Mesodermal cell (in vitro differentiated cells): Measurements from ENCODE around the gene CCDC60.

ENCODE experiments used
- H3K27ac ChIP-seq: 2 replicates; pipeline ENCODE4 v1.7.0; 2013; ENCODE audit warnings: mild to moderate bottlenecking, low read depth, low read length, moderate library complexity; ENCODE audit not compliant: severe bottlenecking
- H3K36me3 ChIP-seq: 2 replicates; pipeline ENCODE4 v1.7.1; 2013; ENCODE audit warnings: mild to moderate bottlenecking, low read length, moderate library complexity; ENCODE audit not compliant: control insufficient read depth, insufficient read depth
- H3K4me1 ChIP-seq: one replicate; pipeline ENCODE4 v1.7.1; 2013; ENCODE audit warnings: mild to moderate bottlenecking, low read length; ENCODE audit not compliant: insufficient read depth, control insufficient read depth, poor library complexity, severe bottlenecking
- H3K4me3 ChIP-seq: 2 replicates; pipeline ENCODE4 v1.7.0; 2013; ENCODE audit warnings: low read length, control low read depth, mild to moderate bottlenecking; ENCODE audit not compliant: insufficient read depth, poor library complexity, severe bottlenecking; ENCODE audit errors: extremely low read depth
- H3K9me3 ChIP-seq: 2 replicates; pipeline ENCODE4 v1.7.1; 2013; ENCODE audit warnings: mild to moderate bottlenecking, low read length, moderate library complexity; ENCODE audit not compliant: control insufficient read depth
- WGBS, 2 experiments: methylation state at CpG; one replicate each; pipeline ENCODE4 v1.1.5; 2013; ENCODE audit warnings: missing lambda C conversion rate in 2 of 2; ENCODE audit not compliant: insufficient coverage in 2 of 2; 5-methylcytosine and 5-hydroxymethylcytosine counted together

CCDC60 gene

DNA sequence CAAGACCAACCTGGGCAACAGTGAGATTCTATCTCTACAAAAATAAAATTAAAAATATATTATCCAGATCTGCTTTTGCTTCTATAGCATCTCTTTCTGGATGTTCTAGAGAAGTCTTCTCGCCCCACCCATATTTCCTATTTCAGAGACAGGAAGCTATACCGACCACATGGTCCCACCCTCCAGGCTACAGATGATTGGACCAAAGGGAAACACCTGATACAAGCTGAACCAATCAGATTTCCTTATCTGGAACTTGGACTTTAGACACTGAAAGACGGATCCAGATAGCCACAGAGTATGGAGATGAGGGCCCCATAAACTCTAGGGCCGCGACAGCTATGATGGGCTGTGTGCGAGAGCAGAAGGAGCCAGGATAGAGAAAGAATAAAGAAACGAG, 48.7 kb downstream of the CCDC60 start:
- 90 to 93% methylated on average over 5 to 6 of the region's 7 CpGs for WGBS, 2 experiments
- Histone ChIP-seq H3K9me3 (no peaks in the 10 kb centered on the region), H3K4me3 (no peak overlapping the region), H3K4me1 (no peaks in the 10 kb centered on the region), H3K36me3 (no peaks in the 10 kb centered on the region), H3K27ac (no peak overlapping the region)

DNA sequence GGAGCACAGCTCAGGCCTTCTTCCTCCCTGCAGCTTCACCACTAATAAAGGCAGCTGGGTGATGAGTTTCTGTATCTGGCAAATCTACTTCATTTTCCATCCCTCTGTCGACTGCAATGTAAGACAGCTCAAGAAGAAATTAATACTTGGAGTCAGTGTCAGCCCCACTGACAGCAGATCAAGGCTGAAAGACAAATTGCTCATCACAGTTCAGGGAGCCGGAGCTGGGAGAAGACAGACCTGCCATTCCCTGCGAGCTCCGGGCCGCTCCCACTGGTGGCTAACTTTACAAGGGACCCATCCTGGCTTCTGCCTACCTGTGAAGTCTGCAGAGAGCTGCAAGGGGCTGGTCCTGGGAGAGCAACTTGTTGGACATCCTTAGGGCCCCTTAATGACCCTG, 49.8 kb downstream of the CCDC60 start:
- Histone ChIP-seq H3K36me3 (no peaks in the 10 kb centered on the region), H3K4me1 (no peaks in the 10 kb centered on the region), H3K27ac (no peak overlapping the region), H3K9me3 (no peaks in the 10 kb centered on the region), H3K4me3 (no peak overlapping the region)
- WGBS, 2 experiments = 94% methylated on average over 5 of the region's 5 CpGs

DNA sequence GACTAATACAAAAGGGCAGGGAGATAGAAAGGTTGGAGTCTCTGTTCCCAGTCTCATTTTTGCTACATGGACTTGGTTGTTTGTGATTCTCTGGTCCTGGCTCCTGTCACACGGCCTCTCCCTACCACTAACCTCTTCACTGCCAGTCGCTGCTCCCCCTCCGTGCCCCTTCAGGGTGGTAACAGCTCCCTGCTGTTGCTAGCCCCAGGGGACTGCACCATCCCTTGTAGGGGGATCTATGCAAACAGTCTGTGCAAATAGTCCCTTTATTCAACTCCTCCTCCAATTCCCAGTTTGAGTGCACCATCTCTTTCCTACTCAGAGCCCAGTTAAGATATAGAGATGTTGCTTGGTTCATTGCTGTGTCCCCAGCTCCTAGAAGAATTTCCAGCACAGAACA, 51.1 kb downstream of the CCDC60 start:
- 68% methylated on average over 3 of the region's 3 CpGs; no CpG with 5 or more reads in 1 of the 2 experiments for WGBS, 2 experiments
- Histone ChIP-seq H3K27ac (no peak overlapping the region), H3K4me3 (no peak overlapping the region), H3K9me3 (no peaks in the 10 kb centered on the region), H3K4me1 (no peaks in the 10 kb centered on the region), H3K36me3 (no peaks in the 10 kb centered on the region)

DNA sequence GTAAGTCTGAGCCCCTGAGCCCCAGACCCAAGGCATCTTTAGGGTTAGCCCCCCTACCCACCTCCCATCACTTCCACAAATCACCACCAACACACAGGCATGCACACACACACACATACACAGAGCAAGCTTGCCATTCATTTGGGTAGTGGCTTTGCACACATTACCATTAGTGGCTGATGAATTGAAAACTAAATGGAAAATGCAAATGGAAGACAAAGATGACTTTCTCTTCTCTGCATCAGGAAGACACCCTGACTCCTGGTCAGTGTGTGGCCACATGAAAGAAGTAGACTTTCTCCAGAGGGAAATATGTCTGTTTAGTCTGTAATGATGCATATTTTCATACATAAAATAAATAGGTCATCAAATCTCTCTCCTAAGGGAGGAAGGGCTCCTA, 55.2 kb downstream of the CCDC60 start:
- H3K4me1 ChIP-seq = no peaks in the 10 kb centered on the region
- no peaks in the 10 kb centered on the region for H3K9me3 ChIP-seq
- no peaks in the 10 kb centered on the region for H3K36me3 ChIP-seq
- no peak overlapping the region for H3K27ac ChIP-seq
- H3K4me3 ChIP-seq = no peak overlapping the region

DNA sequence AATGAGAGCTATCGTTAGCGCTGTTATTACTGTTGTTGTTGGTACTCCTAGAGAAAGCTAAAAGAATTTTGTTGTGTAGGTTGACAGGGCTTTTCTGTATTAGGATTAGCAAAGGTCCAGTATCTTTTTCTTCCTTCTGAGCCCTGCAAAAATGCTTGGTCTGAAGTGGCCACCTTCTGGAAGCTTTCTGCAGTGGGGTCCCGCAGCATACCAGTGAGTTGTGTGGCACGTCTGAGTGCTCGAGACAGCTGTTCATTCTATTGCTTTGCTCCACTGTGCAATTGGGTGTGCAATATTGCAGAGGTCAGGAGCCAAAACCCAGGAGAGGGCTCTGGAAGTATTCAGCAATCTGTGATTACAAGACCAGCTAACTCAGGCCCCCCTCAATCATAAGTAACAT, 57.1 kb downstream of the CCDC60 start:
- Histone ChIP-seq H3K4me1 (no peaks in the 10 kb centered on the region), H3K9me3 (no peaks in the 10 kb centered on the region), H3K4me3 (no peak overlapping the region), H3K36me3 (no peaks in the 10 kb centered on the region), H3K27ac (no peak overlapping the region)
- 83 to 86% methylated on average over 3 to 5 of the region's 5 CpGs for WGBS, 2 experiments

DNA sequence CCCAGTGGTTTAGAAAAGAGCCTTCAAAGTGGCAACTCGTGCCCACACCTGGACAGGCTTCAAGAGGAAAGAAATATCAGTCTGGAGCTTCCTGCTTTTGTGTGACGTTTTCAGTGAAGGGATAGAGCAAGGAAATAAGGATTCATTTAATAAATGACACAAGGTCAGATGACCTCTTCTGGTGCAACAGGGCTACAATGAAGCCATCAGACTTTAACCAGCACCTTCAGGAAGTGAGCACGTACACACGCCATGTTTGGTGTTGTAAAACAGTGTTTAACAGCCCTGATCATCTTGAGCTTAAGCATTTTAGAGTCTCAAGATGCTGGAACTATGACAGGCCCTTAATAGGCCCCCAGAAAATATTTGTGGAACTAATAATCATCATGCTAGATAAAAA, 59.1 kb downstream of the CCDC60 start:
- H3K4me1 ChIP-seq = no peaks in the 10 kb centered on the region
- H3K4me3 ChIP-seq = no peak overlapping the region
- no peaks in the 10 kb centered on the region for H3K9me3 ChIP-seq
- no peak overlapping the region for H3K27ac ChIP-seq
- 82 to 87% methylated on average over 3 to 4 of the region's 4 CpGs for WGBS, 2 experiments
- H3K36me3 ChIP-seq = no peaks in the 10 kb centered on the region

DNA sequence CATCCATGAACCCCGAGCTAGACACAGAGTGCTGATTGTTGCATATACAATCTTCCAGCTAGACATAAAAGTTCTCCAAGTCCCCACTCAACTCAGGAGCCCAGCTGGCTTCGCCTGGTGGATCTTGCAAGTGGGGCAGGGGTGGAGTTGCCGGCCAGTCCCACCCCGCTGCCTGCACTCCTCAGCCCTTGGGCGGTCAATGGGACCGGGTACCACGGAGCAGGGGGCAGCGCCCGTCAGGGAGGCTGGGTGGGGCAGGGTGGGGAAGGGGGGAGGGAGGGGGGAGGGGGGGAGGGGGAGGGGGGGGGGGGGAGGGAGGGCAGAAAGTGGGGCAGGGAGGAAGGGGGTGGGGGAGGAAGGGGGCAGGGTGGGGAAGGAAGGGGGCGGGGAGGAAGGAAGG, 63.0 kb downstream of the CCDC60 start:
- no peak overlapping the region for H3K27ac ChIP-seq
- WGBS, 2 experiments = 86 to 100% methylated on average over 1 to 4 of the region's 10 CpGs
- H3K36me3 ChIP-seq = no peaks in the 10 kb centered on the region
- H3K4me3 ChIP-seq = no peak overlapping the region
- no peaks in the 10 kb centered on the region for H3K4me1 ChIP-seq
- no peaks in the 10 kb centered on the region for H3K9me3 ChIP-seq

DNA sequence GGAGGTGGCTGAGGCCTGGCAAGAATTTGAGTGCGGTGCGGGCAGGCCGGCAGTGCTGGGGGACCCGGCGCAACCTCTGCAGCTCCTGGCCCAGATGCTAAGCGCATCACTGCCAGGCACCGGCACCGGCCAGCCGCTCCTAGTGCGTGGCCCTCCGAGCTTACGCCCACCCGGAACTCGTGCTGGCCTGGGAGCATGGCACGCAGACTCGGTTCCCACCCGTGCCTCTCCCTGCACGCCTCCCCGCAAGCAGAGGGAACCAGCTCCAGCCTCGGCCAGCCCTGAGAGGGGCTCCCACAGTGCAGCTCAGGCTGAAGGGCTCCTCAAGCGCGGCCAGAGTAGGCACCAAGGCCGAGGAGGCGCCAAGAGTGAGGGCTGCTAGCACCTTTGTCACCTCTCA, 63.7 kb downstream of the CCDC60 start:
- no peaks in the 10 kb centered on the region for H3K9me3 ChIP-seq
- H3K36me3 ChIP-seq = no peaks in the 10 kb centered on the region
- no peak overlapping the region for H3K4me3 ChIP-seq
- no peak overlapping the region for H3K27ac ChIP-seq
- WGBS, 2 experiments = 95 to 96% methylated on average over 21 to 24 of the region's 24 CpGs
- H3K4me1 ChIP-seq = no peaks in the 10 kb centered on the region

DNA sequence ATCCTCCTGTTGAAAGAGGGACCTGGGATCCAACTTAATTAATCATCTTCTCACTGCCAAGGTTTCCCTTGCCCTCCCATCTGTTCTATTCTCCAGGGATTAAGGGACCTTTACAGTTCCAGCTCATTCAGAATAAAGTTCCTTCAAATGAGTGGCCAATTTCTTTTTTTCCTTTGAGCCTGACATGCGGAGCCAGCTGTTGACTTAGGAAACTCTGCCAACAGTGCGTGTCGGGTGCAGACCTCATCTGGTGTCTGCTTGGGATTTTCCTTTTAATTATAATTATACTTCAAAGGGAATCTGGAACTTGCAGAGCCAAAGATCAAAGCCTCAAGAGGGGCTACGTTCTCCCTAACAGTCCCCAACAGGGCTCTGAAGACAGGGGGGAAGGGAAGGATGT, 64.8 kb downstream of the CCDC60 start:
- Histone ChIP-seq H3K4me3 (no peak overlapping the region), H3K4me1 (no peaks in the 10 kb centered on the region), H3K36me3 (no peaks in the 10 kb centered on the region), H3K27ac (no peak overlapping the region), H3K9me3 (no peaks in the 10 kb centered on the region)
- WGBS, 2 experiments = 100% methylated on average over 1 of the region's 4 CpGs; no CpG with 5 or more reads in 1 of the 2 experiments

DNA sequence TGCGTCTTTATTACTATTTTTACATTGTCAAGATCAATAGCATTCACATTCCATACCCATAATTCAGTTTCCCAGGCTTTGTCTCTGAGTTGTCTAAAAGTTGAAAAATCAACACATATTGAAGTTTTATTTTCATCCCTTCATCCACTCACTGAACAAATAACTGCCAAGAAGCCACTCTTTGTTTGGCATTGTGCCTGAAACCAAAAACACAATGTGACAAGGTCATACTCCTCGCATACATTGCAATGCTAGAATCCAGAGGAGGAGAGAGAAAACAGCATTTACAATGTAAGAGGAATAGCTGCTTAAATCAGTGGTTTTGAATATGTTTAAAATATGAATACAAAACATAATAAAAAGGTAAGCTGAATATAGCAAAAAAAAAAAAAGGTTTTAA, 71.8 kb downstream of the CCDC60 start:
- Histone ChIP-seq H3K9me3 (no peaks in the 10 kb centered on the region), H3K36me3 (no peaks in the 10 kb centered on the region), H3K4me3 (no peak overlapping the region), H3K27ac (no peak overlapping the region), H3K4me1 (peaks cover 5% of the 10 kb centered on the region)
- WGBS, 2 experiments = 100% methylated on average over 1 of the region's 2 CpGs; no CpG with 5 or more reads in 1 of the 2 experiments

DNA sequence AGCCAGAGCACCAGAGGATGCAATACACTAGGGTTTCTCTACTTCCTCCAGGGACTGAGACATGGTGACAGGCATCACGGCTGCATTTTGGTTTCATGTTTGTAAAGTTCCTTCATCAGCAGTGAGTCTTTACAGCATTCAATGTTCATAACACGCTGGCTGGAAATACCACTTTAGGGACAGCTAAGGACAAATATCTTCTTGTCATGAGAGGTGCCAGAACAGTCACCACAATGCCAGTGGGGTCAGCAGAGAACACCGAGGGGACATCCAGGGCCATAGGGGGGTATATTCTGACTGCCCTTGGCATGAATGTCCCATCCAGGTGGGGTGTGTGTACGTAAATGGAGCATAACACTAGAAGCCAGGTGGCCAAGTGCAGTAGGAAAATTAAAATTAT, 72.3 kb downstream of the CCDC60 start:
- 87 to 100% methylated on average over 3 to 4 of the region's 4 CpGs for WGBS, 2 experiments
- Histone ChIP-seq H3K9me3 (no peaks in the 10 kb centered on the region), H3K4me3 (no peak overlapping the region), H3K27ac (no peak overlapping the region), H3K36me3 (no peaks in the 10 kb centered on the region), H3K4me1 (peaks cover 5% of the 10 kb centered on the region)

DNA sequence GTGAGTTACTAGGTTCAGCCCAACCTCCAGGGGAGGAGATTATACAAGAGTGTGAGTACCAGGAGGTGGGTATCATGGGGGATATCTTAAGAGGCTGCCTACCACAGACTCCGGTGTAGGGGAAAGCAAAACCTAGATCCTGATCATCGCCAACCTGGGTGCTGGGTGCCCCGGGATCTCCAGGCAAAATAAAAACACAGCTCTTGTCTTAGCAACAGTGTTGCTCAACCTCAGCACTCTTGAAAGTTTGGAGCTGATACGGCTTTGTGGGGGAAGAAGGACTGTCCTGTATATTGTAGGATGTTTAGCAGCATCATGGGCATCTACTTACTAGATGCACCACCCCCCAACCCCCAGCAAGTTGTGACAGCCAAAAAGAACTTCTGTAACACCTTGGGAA, 74.5 kb downstream of the CCDC60 start:
- Histone ChIP-seq H3K36me3 (no peaks in the 10 kb centered on the region), H3K4me3 (no peak overlapping the region), H3K27ac (no peak overlapping the region), H3K9me3 (no peaks in the 10 kb centered on the region), H3K4me1 (peaks cover 5% of the 10 kb centered on the region)
- WGBS, 2 experiments = 100% methylated on average over 1 of the region's 4 CpGs
